KG1 (cell line): ENCODE measurements around the gene C1orf159.
"Not testable (repeated sequence)": the region's sequence is repeated elsewhere in the genome, so short reads cannot be mapped to it uniquely, and the experiment has no call there.

Experiments used
- DNase-seq: peaks from one replicate; lab custom pipeline; 2025; lab: John Stamatoyannopoulos, UW

C1orf159 gene

DNA sequence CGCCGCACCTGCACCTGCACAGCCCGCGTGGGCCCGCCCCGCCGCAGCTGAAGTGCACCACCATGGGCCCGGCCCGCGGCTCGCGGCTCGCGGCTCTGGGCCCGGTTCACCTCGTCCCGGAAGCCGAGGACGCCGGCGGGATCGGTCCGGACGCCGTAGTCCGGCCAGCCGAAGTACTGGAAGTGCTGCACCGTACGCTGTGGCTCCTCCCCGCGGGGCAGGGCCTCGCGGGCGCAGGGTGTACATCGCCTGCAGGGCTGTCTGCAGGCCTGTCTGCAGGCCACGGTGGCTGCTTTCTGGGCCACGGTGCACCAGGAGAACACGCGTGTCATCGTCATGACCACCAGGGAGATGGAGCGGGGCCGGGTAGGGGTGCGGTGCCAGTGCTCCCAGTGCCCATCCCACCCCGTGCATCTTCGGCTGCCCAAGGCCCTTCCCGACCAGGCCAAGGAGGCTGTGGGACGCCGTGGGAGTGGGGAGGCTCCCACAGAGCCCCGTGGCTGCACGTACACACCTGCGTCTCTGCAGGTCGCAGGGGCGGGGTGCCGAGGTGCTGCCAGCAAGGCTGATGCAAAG, 48.5 kb downstream of the C1orf159 start:
- no peak for DNase-seq

DNA sequence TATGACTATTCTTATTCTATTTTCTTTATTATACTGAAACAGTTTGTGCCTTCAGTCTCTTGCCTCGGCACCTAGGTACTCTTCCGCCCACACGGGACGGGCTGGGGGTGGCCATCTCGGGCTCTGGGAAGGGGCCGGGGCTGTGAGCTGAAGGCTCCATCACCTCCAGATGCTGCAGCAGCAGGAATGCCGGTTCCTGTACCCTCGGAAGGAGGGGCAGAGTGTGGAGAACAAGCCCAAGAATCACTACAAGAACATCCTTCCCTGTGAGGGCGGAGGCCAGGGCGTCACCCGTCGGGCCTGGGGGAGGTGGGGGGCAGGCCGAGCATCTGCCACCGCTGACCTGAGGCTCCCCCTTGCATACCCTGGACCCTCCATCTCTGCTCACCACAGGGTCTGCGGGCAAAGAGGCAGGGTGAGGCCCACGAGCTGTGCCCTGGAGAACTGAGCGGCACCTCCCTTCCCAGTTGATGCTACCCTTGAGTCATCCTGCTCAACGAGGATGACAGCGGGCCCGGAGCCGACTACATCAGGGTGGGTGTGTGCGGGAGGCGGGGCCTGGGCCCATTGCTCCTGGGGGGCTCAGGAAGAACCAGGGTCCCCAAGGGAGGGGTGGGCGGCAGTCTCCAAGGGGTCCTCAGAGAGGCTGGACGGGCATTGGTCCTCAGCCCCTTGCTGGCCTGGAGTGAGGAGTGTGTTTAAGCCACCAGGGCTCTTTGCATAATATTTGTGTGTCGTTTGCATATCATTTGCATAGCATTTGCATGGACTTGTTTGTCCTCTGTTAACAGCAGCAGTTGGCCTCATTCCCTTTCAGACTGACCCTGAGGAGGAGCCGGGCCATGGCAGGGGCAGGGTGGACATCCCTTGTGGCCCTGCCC, 49.2 kb downstream of the C1orf159 start:
- no peak for DNase-seq

DNA sequence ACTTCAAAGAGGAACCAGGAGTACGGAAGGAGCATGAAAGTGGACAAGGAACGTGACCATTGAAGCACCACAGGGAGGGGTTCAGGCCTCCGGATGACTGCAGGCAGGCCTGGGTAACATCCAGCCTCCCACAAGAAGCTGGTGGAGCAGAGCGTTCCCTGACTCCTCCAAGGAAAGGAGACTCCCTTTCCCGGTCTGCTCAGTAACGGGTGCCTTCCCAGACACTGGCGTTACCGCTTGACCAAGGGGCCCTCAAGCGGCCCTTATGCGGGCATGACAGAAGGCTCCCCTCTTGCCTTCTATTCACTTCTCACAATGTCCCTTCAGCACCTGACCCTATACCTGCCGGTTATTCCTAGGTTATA, 50.0 kb downstream of the C1orf159 start:
- DNase-seq = not testable (repeated sequence)

DNA sequence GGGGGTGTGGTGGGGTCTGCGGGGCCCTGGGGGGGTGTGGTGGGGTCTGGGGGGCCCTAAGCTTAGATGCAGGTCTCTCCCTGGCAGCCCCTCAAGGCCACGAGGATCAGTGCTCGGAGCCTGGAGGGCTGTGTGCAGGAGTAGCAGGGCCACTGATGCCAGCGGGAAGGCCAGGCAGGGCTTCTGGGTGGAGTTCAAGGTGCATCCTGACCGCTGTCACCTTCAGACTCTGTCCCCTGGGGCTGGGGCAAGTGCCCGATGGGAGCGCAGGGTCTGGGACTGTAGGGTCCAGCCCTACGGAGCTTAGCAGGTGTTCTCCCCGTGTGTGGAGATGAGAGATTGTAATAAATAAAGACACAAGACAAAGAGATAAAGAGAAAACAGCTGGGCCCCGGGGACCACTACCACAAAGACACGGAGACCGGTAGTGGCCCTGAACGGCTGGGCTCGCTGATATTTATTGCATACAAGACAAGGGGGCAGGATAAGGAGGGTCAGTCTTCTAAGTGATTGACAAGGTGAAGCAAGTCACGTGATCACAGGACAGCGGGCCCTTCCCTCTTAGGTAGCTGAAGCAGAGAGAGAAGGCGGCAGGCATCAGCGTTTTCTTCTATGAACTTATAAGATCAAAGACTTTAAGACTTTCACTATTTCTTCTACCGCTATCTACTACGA, 50.5 kb downstream of the C1orf159 start:
- DNase-seq = no peak

DNA sequence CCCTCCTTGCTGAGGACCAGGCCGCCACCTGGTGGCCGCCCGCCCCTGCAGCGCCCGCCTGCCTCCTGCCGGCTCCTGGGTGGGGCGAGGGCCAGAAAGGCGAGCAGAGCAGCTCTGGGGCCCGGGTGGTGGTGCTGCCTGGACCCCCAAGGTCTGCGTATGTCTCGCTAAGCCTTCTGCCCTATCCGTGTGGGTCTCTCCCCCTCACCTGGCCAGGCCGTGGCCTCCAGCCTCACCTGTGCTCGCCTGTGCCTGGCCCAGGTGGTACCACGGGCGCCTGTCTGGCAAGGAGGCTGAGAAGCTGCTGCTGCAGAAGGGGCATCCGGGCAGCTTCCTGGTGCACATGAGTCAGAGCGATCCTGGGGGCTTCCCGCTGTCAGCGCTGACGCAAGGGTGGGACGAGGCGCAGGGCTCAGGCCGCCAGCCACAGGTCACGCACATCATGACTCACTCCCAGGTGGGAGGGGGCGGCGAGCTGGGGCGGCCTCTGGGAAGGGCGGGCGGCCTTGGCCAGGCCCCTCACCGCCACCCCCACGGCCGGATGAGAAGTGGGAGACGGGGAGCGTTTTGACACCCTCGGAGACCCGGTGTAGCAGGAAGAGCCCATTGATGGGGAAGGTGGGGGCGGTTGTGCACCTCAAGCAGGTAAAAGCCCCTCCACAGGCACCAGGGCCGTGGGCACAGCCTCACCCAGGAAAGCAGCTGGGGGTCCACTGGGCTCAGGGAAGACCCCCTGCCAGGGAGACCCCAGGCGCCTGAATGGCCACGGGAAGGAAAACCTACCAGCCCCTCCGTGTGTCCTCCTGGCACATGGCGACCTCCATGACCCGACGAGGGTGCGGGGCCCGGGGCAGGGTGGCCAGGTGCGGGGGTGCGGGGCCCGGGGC, 51.7 kb downstream of the C1orf159 start:
- DNase-seq = no peak

DNA sequence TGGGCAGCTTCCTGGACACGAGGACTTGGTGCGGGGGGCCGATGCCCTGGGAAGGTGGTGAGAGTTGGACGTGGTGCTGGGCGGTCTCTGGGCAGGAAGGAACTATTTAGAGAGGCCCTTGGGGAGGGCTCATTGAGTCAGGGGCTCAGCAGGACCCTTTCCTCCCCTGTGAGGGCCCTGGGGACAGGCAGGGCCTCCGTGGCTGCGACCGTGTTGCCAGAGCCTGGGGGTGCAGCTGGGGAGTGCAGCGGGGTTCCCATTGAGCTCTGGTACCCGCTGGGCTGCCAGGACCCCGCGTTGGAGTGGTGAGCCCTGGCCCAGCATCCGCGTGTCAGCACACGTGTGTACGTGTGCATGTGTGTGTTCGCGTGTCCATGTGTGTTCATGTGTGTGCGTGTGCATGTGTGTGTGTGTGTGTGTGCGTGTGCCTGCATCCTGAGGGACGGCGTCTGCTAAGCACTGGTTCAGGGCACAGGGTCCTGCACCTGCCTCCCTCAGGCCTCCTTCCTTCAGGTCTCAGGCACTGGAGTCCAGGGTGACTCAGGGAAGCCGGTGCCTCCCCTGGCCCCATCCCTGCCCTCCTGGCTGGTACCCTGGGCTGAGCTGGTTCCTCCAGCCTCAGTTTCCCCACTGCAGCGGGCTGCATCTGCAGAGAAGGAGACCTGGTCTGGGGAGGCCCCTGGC, 52.5 kb downstream of the C1orf159 start:
- DNase-seq = no peak

DNA sequence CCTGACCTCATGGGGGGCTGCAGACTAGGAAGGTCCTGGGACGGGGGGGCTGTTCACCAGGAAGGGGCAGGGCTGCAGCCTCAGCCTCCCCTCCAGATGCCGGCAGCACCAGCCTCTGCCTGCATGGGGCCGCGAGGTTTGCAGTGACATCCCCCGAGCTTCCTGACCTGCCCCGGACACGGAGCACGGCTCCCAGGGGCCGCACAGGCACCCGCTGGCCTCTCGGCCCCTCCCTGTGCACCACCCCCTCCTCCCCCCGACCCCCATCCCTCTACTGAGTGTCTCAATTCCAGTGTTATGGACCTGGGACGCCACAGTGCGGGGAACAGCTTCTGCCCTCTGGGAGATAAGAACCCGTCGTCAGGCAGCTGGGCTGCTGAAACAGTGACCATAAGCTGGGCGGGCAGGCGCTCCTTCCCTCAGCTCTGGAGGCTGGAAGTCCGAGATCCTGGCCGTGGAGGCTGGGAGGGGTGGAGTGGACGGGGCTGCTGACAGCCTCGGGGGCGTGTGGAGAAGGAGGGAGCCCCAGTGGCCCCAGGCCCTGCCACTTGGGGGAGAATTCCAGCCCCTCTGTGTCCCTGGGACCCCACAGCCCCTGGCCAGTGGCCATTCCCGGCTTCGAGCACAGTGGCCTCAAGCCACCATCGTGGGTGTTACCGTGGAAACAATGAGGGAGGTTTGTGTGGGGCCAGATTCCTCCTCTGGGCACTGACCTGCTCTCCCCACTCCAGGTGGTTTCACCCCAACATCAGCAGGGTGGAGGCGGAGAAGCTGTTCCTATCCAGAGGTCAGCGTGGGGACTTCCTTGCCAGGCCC, 53.3 kb downstream of the C1orf159 start:
- DNase-seq = no peak

DNA sequence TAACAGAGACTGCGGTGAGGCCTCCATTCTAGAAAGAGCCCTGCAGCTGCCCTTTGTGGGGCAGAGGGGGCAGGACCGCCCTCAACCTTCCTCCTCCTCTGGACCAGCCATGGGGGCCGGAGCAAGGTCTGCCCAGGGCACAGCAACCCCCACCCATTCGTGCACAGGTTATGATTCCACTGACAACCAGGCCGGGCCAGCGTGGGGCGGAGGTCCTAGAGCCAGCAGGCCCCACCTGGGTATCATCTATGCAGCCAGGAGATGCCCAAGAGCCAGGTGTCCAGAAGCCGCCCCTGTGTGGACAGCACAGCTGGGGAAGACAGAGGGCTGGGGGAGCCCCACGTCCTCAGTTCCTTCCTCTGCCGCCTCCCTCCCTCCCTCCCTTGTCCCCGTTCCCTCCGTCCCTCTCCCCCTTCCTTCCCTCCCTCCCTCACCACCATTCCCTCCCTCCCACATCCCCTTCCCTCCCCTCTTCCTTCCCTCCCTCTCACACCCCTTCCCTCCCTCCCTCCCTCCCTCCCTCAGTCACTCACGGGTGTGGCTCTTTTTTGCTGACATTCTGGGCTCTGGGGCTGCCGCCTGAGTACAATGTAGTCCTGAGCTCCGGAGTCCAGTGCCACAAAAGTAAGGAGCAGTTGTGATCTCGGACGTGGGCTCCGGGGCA, 54.1 kb downstream of the C1orf159 start:
- no peak for DNase-seq

DNA sequence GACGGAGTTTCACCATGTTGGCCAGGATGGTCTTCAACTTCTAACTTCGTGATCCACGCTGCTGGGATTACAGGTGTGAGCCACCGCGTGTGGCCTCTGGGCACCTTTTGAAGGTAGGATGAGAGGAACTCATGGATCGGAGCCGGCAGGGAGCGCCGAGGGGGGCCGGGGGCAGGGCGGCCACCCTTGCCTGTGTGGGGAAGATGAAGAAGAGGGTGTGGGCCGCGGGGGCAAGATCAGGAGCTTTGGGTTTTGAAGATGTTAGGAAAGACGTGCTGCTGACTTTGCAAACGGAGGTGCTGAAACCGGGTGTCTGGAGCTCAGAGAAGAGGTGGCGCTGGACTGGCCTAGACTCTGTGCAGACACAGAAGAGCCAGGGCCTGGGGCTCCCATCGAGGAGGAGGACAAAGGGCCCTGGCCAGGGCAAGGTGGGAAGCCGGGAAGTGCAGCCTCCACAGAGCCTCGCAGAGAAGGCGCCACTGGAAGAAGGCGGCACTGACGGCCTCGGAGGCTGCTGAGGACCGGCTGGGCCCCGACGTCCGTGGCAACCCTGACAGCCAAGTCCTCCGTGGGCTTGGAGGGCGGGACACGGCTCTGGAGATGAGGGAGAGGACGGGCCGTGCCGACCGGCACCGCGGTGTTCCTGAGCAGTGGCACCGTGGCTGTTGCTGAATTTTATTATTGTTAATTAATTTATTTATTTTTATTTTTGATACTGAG, 55.4 kb downstream of the C1orf159 start:
- no peak for DNase-seq

DNA sequence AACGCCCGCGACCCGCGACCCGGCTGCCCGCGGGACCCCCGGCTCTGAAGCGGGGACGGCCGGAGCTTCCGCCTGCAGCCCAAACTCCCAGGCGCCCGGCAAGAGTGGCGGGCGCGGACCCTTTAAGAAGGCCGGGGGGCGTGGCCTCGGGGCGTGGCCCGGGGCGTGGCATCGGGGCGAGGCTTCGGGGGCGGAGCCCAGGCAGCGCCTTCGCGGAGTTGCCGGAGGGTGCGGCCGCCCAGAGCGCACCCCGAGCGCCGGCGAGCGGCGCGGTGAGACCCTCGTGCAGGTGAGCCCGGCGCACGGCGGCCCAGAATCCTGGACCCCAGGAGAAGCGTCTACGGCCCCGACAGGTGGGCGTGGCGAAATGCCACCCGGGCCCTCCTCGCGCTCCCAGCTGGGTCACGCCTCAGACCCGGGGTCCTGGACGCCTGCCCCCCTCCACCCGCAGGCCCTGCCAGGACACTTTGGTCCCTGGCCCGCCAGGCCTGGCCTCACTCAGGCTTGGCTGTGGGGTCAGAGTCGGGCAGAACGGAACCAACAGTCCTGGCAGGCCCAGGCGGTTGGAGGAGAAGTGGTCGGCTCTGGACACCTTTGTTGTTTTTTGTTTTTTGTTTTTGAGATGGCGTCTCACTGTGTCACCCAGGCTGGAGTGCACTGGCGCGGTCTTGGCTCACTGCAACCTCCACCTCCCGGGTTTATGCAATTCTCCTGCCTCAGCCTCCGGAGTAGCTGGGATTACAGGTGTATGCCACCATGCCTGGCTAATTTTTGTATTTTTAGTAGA, 56.2 kb downstream of the C1orf159 start:
- peak; percentile 82 for DNase-seq

DNA sequence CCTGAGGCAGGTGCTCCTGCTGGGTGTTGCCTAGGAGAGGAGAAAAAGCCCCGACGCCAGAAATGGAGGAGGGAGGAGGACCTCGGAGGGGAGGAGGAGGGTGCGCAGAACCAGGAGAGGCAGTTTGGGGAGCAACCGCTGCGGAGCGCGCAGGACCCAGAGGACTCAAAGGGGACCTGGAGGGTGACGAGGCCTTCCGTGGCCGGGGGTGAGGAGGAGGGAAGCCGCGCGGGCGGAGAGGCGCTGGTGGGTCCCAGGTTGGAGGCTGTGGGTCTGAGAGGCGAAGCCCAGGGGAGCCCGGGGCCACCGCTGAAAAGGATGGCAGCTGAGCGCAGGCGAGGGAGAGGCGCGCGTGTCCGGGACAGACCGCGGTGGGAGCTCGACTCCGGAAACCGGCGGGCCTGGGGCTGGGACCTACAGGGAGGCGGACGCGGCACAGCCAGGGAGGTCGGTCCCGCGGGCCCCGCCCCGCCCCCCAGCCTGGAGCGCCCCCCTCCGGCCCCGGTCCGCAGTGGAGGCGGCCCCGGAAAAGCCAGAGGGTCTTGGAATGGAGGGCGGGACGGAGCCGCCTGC, 56.9 kb downstream of the C1orf159 start:
- no peak for DNase-seq

DNA sequence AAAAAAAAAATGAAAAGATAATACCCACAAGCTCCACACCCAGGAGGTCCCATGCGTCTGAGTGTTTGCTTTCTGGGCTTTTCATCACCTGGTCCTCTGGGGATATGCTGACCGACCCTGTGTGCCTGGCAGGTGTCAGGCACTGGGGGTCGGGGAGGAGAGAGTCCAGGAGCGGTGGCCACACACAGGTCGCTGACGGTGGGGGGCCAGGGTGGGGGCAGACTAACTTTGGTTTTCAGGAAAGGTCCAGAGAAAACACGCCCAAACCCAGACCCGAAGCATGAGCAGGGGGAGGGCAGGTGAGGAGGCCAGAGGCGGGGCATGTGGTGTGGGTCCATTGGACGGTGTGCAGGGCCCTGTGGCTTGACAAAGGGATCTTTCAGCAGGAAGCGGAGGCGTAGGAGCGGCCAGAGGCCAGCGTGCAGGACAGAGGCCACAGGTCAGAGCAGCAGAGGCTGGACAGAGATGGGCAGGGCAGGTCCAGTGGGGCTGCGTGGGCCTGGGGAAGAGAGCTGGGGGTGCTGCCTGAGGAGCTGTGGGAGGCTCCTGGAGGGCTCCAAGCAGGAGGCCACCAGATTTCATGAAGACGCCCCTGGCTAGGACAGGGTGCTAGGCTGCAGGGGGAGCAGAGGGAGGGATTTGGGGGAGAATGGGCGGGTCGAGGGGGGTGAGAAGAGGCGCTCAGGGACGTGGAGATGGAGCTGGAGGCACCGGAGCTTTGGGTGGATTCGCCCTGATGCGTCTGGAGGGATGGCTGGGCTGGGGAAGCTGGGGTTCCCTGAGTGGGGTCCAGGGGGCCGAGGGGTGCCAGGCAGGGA, 57.6 kb downstream of the C1orf159 start:
- no peak for DNase-seq

DNA sequence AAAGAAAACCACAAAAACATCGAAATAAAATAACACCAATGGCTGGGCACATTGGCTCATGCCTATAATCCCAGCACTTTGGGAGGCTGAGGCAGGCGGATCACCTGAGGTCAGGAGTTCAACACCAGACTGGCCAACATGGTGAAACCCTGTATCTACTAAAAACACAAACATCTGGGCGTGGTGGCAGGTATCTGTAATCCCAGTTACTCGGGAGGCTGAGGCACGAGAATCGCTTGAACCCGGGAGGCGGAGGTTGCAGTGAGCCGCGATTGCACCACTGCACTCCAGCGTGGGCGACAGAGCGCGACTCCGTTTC, 58.2 kb downstream of the C1orf159 start:
- DNase-seq = not testable (repeated sequence)

DNA sequence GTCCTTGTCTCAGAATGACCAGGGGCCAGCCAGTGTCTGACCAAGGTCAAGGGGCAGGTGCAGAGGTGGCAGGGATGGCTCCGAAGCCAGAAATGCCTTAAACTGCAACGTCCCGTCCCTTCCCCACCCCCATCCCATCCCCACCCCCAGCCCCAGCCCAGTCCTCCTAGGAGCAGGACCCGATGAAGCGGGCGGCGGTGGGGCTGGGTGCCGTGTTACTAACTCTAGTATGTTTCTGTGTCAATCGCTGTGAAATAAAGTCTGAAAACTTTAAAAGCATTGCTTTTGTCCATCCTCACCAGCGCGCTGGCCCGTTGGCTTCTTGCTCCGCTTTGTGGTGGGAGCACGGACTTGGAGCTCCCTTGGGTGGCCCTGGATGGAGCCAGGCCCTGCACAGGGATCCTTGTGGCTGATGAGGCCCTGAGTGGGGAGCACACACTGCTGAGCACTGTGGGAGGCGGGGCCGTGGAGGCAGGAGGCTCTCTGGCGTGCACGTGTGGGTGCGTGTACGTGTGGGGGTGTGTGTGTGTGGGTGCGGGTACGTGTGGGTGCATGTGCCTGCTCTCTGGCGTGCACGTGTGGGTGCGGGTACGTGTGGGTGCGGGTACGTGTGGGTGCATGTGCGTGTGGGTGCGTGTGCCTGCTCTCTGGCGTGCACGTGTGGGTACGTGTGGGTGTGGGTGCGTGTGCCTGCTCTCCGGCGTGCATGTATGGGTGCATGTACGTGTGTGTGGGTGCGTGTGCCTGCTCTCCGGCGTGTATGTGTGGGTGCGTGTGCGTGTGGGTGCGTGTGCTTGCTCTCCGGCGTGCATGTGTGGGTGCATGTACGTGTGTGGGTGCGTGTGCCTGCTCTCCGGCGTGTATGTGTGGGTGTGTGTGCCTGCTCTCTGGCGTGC, 59.8 kb downstream of the C1orf159 start:
- no peak for DNase-seq

DNA sequence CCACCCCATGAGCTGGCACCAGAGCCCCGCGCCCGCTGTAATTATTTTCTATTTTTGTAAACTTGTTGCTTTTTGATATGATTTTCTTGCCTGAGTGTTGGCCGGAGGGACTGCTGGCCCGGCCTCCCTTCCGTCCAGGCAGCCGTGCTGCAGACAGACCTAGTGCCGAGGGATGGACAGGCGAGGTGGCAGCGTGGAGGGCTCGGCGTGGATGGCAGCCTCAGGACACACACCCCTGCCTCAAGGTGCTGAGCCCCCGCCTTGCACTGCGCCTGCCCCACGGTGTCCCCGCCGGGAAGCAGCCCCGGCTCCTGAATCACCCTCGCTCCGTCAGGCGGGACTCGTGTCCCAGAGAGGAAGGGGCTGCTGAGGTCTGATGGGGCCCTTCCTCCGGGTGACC, 60.9 kb downstream of the C1orf159 start:
- no peak for DNase-seq

DNA sequence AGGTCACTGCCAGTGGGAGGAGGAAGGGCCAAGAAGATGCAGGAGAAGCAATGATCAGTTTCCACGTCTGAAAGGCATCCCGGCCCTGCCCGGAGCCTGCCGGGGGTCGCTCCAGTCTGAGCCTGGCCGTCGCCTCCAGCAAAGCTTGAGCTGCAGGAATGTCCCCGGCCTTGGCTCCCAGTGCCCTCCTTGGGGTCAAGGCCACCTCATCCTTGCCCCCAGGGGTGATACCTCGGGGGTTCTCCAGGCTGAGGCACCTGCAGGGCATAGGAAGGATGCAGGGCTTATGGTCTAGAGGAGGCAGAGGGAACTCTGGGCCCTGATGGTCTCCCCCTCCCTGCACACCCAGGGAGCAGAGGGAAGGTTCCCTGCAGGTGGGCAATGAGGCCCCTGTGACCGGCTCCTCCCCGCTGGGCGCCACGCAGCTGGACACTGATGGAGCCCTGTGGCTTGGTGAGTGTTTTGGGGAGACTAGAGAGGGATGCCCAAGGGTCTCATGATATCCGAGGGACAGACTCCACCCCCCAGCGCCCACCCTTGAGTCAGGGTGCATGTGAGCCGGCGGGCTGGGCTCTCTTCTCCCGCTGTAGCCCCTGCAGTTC, 61.7 kb downstream of the C1orf159 start:
- no peak for DNase-seq
